Natural killer cell (primary cell): ENCODE data around the gene BRCA2. TPM values are rescaled to one million over a fixed set of nuclear protein-coding genes. Genes with fewer than 3 reads are reported as not detected.

Experiments
- ATAC-seq, 3 donors: fragments of 150-1000 bp in 2 of 3; fragments of 200-7000 bp in 1 of 3; cut with Tn5 transposase; 1 replicate in 1 of 3; 2 replicates in 2 of 3; pipeline ENCODE4 v1.10.0; 2021; ENCODE audit warnings: mild to moderate bottlenecking in 2 of 3, moderate library complexity in 2 of 3
- DNase-seq, 2 donors: peaks; one replicate each; pipeline versions ENCODE4 v3.0.0 to v3.0.0-alpha.2; 2013 to 2021; ENCODE audit warnings: mixed read lengths in 1 of 2
- H3K27ac ChIP-seq: one replicate; pipeline ENCODE4 v1.5.1; 2013; ENCODE audit warnings: mild to moderate bottlenecking, low read length
- H3K27me3 ChIP-seq: one replicate; pipeline ENCODE4 v1.6.1; 2013; ENCODE audit warnings: low read length; ENCODE audit not compliant: control insufficient read depth, insufficient read depth
- H3K36me3 ChIP-seq: one replicate; pipeline ENCODE4 v1.6.1; 2013; ENCODE audit warnings: low read length; ENCODE audit not compliant: control insufficient read depth, insufficient read depth
- H3K4me1 ChIP-seq: one replicate; pipeline ENCODE4 v1.6.1; 2013; ENCODE audit warnings: low read length; ENCODE audit not compliant: control insufficient read depth, insufficient read depth
- H3K4me3 ChIP-seq: one replicate; pipeline ENCODE4 v1.5.1; 2013; ENCODE audit warnings: low read length
- H3K9me3 ChIP-seq: one replicate; pipeline ENCODE4 v1.6.1; 2013; ENCODE audit warnings: low read length; ENCODE audit not compliant: control insufficient read depth, insufficient read depth
- H3K27ac Mint-ChIP-seq, 2 donors: one replicate each; pipeline ENCODE4 v1.8.0; 2022; ENCODE audit warnings: mild to moderate bottlenecking in 2 of 2, mixed read lengths in 2 of 2, moderate library complexity in 1 of 2
- H3K27me3 Mint-ChIP-seq, 2 donors: one replicate each; pipeline ENCODE4 v1.8.0; 2022; ENCODE audit warnings: low read depth in 2 of 2, mixed read lengths in 2 of 2
- H3K36me3 Mint-ChIP-seq: one replicate; pipeline ENCODE4 v1.8.0; 2022; ENCODE audit warnings: mixed read lengths
- H3K4me1 Mint-ChIP-seq, 2 donors: one replicate each; pipeline ENCODE4 v1.8.0; 2022; ENCODE audit warnings: mixed read lengths in 2 of 2
- H3K4me3 Mint-ChIP-seq: one replicate; pipeline ENCODE4 v1.8.0; 2022; ENCODE audit warnings: mild to moderate bottlenecking, moderate library complexity, mixed read lengths
- H3K9me3 Mint-ChIP-seq, 2 donors: one replicate each; pipeline ENCODE4 v1.8.0; 2022; ENCODE audit warnings: mixed read lengths in 2 of 2
- CTCF ChIP-seq: fragments of 200-600 bp; IDR thresholded peaks from one replicate; pipeline ENCODE4 v1.8.0; 2022; ENCODE audit warnings: antibody characterized with exemption
- WGBS: methylation state at CpG from one replicate; pipeline ENCODE4 v1.1.7; 2013; ENCODE audit warnings: missing lambda C conversion rate; ENCODE audit not compliant: insufficient coverage; 5-methylcytosine and 5-hydroxymethylcytosine counted together
- intact Hi-C: fragments of 100-400 bp; cut with micrococcal nuclease; formaldehyde crosslinking; loops from one replicate; pipeline ENCODE4 v1.14.2; 2022
- total RNA-seq, 4 donors: library from RNA; stranded (reverse); fragments of 120-200 nt in 1 of 4; gene quantifications; one replicate each; pipeline versions ENCODE4 v1.2.3 to v1.2.4, GENCODE V29; 2013 to 2022

Gene BRCA2
- total RNA-seq, 3 donors from 2014 or later (not counting 1 experiment from before 2014, with no cell fraction given) = 3.6 to 4.3 (median 3.6) TPM

- H3K9me3 ChIP-seq = no peaks in the 10 kb centered on the region
- no peak overlapping the region for H3K27ac ChIP-seq
- no peaks in the 10 kb centered on the region for H3K4me1 ChIP-seq
- peak in 2 of 3 donors; percentile 72 to 73 for ATAC-seq
- H3K4me3 ChIP-seq = no peak overlapping the region
- Mint-ChIP-seq H3K4me3 (no peak overlapping the region), H3K27ac (no peak overlapping the region), H3K36me3 (no peaks in the 10 kb centered on the region), H3K27me3 (no peaks in the 10 kb centered on the region), H3K9me3 (no peaks in the 10 kb centered on the region), H3K4me1 (no peaks in the 10 kb centered on the region)
- H3K36me3 ChIP-seq = no peaks in the 10 kb centered on the region
- peak in 1 of 2 donors; percentile 63 for DNase-seq
- 74% methylated on average over 3 of the region's 3 CpGs for WGBS
- intact Hi-C loops = loop anchor here (1.0 to 10.0 kb wide), 3 partner anchors 62 to 263 kb away; no protein-coding TSS in a partner anchor
- peak; percentile 53 for TF ChIP-seq CTCF
- H3K27me3 ChIP-seq = no peaks in the 10 kb centered on the region
These were observed 66.2 kb downstream of the BRCA2 start for GRCh38 chr13:32381539-32381938.

GRCh38 chr13:32383836-32384618, 68.7 kb downstream of the BRCA2 start:
- 96% methylated on average over 5 of the region's 5 CpGs for WGBS
- intact Hi-C loops = loop anchor here (10.0 kb wide), 1 partner anchor 261 kb away; no protein-coding TSS in a partner anchor
- H3K4me1 ChIP-seq = no peaks in the 10 kb centered on the region

GRCh38 chr13:32384702-32385101, 69.4 kb downstream of the BRCA2 start:
- DNase-seq = no peak
- ATAC-seq = no peak
- Mint-ChIP-seq H3K4me3 (no peak overlapping the region), H3K27me3 (no peaks in the 10 kb centered on the region), H3K9me3 (no peaks in the 10 kb centered on the region), H3K4me1 (peaks cover 5 to 7% of the 10 kb centered on the region in 2 donors), H3K36me3 (no peaks in the 10 kb centered on the region), H3K27ac (no peak overlapping the region)
- no peaks in the 10 kb centered on the region for H3K4me1 ChIP-seq
- no peaks in the 10 kb centered on the region for H3K27me3 ChIP-seq
- no peak for TF ChIP-seq CTCF
- no peaks in the 10 kb centered on the region for H3K9me3 ChIP-seq
- WGBS = 80% methylated on average over 2 of the region's 2 CpGs
- H3K27ac ChIP-seq = no peak overlapping the region
- intact Hi-C loops = loop anchor here (5.0 to 10.0 kb wide), 2 partner anchors 43 to 260 kb away; partner anchors contain the start of gene N4BP2L1
- H3K36me3 ChIP-seq = no peaks in the 10 kb centered on the region
- H3K4me3 ChIP-seq = no peak overlapping the region

More at GRCh38 chr13:32383836-32384618, 68.7 kb downstream of the BRCA2 start:
- Mint-ChIP-seq H3K4me1 (no peaks in the 10 kb centered on the region), H3K27ac (no peak overlapping the region), H3K27me3 (no peaks in the 10 kb centered on the region), H3K36me3 (no peaks in the 10 kb centered on the region), H3K9me3 (no peaks in the 10 kb centered on the region), H3K4me3 (no peak overlapping the region)
- no peak for ATAC-seq
- no peaks in the 10 kb centered on the region for H3K9me3 ChIP-seq
- no peak overlapping the region for H3K4me3 ChIP-seq
- no peak for DNase-seq
- no peak for TF ChIP-seq CTCF
- H3K27me3 ChIP-seq = no peaks in the 10 kb centered on the region
- no peak overlapping the region for H3K27ac ChIP-seq
- no peaks in the 10 kb centered on the region for H3K36me3 ChIP-seq
